Measurements from ENCODE around the gene TACO1. TPM values are rescaled to one million over a fixed set of nuclear protein-coding genes. Genes with fewer than 3 reads are reported as not detected.

Gene TACO1
- total and polyA plus RNA-seq, 7 donors: 11.2 to 50.9 (median 19.9) TPM

DNA sequence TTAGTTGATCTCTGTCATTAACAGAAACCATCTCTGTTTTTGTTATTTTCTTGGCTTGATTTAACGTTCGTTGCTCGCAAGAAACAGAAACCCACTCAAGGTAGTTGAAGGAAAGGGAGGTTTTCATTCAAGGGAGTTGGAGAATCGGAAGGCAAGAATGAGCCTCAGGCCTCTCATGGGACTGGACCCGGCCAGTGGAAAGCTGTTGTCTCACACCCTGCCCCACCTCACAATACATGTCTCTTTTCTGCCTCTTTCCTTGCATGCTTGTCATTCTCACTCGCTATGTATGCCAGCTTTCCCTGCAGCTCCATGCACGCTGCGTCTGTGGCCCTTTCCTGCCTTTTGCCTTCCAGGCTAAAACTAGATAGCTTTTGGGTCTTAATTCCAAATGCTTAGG lies 32.1 kb upstream of the TACO1 start:
- DNase-seq: no peak
- no peaks in the 10 kb centered on the region for H3K4me1 ChIP-seq
- H3K27me3 ChIP-seq: no peaks in the 10 kb centered on the region
- H3K27ac ChIP-seq: no peak overlapping the region
- no peak overlapping the region for H3K4me3 ChIP-seq
- TF ChIP-seq EP300 (IDR thresholded peaks at IDR 0.05) (no peak), POLR2A (IDR thresholded peaks at IDR 0.05) (no peak), POLR2AphosphoS5 (IDR thresholded peaks at IDR 0.05) (no peak)
- TF ChIP-seq, protein P1, sequence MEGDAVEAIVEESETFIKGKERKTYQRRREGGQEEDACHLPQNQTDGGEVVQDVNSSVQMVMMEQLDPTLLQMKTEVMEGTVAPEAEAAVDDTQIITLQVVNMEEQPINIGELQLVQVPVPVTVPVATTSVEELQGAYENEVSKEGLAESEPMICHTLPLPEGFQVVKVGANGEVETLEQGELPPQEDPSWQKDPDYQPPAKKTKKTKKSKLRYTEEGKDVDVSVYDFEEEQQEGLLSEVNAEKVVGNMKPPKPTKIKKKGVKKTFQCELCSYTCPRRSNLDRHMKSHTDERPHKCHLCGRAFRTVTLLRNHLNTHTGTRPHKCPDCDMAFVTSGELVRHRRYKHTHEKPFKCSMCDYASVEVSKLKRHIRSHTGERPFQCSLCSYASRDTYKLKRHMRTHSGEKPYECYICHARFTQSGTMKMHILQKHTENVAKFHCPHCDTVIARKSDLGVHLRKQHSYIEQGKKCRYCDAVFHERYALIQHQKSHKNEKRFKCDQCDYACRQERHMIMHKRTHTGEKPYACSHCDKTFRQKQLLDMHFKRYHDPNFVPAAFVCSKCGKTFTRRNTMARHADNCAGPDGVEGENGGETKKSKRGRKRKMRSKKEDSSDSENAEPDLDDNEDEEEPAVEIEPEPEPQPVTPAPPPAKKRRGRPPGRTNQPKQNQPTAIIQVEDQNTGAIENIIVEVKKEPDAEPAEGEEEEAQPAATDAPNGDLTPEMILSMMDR (IDR thresholded peaks at IDR 0.05): no peak
- no peaks in the 10 kb centered on the region for H3K36me3 ChIP-seq
- intact Hi-C loops (cut with DNase I): no loop called here
- H3K9me3 ChIP-seq: no peaks in the 10 kb centered on the region
- 87 to 89% methylated on average over 8 of the region's 8 CpGs for WGBS, 2 donors

DNA sequence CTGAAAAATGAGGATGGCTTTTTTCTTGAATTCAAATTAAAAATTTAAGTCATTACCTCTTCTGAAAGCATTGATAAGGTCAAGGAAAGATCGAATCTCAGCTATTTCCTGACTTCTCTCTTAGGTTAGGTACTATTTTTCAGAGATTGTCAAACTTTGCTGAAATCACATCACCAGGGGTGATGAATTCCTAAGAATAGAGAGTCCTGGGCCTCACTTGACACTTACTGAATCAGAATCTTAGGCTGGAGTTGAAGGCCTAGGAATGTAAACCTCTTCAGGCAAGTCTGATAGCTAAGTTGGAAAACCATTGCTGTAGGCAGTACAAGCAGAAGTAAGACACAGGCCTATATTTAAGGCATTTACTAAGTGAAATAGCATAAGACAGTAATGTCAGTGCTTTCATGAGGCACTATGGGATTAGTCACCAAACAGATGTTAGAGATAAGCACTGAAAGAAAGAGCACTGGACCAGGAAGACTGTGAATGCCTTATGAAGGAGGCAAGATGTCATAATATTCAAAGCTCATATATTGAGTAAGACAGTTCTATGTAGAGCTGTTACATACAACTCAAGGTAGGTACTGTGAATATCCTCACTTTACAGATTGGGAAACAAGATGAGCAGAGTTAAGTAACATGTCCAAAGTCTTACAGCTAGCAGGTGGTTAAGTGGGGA lies 28.9 kb upstream of the TACO1 start:
- H3K4me1 ChIP-seq: no peaks in the 10 kb centered on the region
- DNase-seq: no peak
- 92 to 95% methylated on average over 1 of the region's 1 CpG for WGBS, 2 donors
- no peaks in the 10 kb centered on the region for H3K36me3 ChIP-seq
- intact Hi-C loops (cut with DNase I): no loop called here
- TF ChIP-seq EP300 (IDR thresholded peaks at IDR 0.05) (no peak), POLR2A (IDR thresholded peaks at IDR 0.05) (no peak), POLR2AphosphoS5 (IDR thresholded peaks at IDR 0.05) (no peak)
- TF ChIP-seq, protein P1 (IDR thresholded peaks at IDR 0.05): no peak
- no peak overlapping the region for H3K4me3 ChIP-seq
- H3K27me3 ChIP-seq: no peaks in the 10 kb centered on the region
- H3K9me3 ChIP-seq: no peaks in the 10 kb centered on the region
- H3K27ac ChIP-seq: no peak overlapping the region

DNA sequence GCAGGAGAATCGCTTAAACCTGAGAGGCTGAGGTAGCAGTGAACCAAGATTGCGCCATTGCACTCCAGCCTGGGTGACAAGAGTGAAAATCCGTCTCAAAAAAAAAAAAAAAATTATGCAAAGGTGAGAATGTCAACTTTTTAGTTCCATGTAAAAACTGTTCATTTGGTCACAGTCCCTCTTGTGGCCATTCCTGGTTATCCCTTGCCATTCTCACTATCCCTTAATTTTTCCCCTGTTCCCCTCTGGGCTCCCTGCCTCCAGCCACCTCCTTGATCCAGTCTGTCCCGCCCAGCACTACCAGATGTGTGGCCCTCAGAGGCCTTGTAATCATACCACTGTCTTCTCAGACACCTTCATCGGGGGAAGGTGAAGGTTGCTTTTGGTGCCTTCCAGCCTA lies 27.1 kb upstream of the TACO1 start:
- Histone ChIP-seq H3K4me1 (no peaks in the 10 kb centered on the region), H3K36me3 (peaks cover 0 to 2% (median 0%) of the 10 kb centered on the region in 4 donors), H3K27me3 (no peaks in the 10 kb centered on the region), H3K27ac (no peak overlapping the region), H3K9me3 (no peaks in the 10 kb centered on the region), H3K4me3 (no peak overlapping the region)
- TF ChIP-seq, protein P1 (IDR thresholded peaks at IDR 0.05): no peak
- TF ChIP-seq EP300 (IDR thresholded peaks at IDR 0.05): no peak
- TF ChIP-seq POLR2A (IDR thresholded peaks at IDR 0.05): no peak
- TF ChIP-seq POLR2AphosphoS5 (IDR thresholded peaks at IDR 0.05): no peak
- WGBS, 2 donors: 81 to 90% methylated on average over 5 of the region's 5 CpGs
- intact Hi-C loops (cut with DNase I): no loop called here
- no peak for DNase-seq

DNA sequence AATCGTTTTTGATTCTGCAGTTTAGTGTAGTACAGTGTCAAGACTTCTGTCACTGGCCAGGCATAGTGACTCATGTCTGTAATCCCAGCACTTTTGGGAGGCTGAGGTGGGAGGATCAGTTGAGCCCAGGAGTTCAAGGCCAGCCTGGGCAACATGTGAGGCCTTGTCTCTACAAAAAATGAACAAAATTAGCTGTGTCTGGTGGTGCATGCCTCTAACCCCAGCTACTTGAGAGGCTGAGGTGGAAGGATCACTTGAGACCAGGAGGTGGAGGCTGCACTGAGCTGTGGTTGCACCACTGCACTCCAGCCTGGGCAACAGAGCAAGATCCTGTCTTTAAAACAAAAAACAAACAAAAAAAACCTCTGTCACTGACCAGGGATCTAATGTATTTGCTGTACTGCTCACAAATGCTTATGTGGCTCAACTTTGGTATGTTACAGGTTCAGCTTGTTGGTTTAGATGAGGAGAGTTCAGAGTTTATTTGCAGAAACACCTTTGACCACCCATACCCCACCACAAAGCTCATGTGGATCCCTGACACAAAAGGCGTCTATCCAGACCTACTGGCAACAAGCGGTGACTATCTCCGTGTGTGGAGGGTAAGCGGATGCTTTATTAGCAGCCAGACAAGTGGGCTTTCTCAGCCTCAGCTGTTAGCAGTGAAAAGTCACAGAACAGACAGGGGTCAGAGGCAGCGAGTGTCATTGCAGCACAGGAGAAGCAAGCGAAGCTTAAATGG lies 22.5 kb upstream of the TACO1 start:
- Histone ChIP-seq H3K27me3 (no peaks in the 10 kb centered on the region), H3K27ac (no peak overlapping the region), H3K4me1 (no peaks in the 10 kb centered on the region), H3K36me3 (peaks cover 7 to 42% (median 17%) of the 10 kb centered on the region in 4 donors), H3K9me3 (no peaks in the 10 kb centered on the region), H3K4me3 (no peak overlapping the region)
- 85 to 89% methylated on average over 7 of the region's 7 CpGs for WGBS, 2 donors
- DNase-seq: no peak
- intact Hi-C loops (cut with DNase I): no loop called here
- TF ChIP-seq, protein P1 (IDR thresholded peaks at IDR 0.05): no peak
- no peak for TF ChIP-seq EP300 (IDR thresholded peaks at IDR 0.05)
- TF ChIP-seq POLR2A (IDR thresholded peaks at IDR 0.05): no peak
- TF ChIP-seq POLR2AphosphoS5 (IDR thresholded peaks at IDR 0.05): no peak

All from sigmoid colon (tissue), 7 donors.